H9 (cell line): ENCODE data around the gene RTN1. TPM values are rescaled to one million over a fixed set of nuclear protein-coding genes. Genes with fewer than 3 reads are reported as not detected.

Experiments used
- DNase-seq: peaks from one replicate; pipeline ENCODE4 v3.0.0-alpha.2; 2017
- H2AFZ ChIP-seq: one replicate; pipeline ENCODE4 v1.6.1; 2013; ENCODE audit warnings: mild to moderate bottlenecking, low read length, control low read depth, moderate library complexity
- H2AK5ac ChIP-seq: 2 replicates; pipeline ENCODE4 v1.6.1; 2013; ENCODE audit warnings: low read length, control low read depth, mixed read lengths; ENCODE audit not compliant: insufficient read length
- H2BK120ac ChIP-seq: one replicate; pipeline ENCODE4 v1.6.1; 2013; ENCODE audit warnings: low read depth, mild to moderate bottlenecking, low read length, control low read depth, inconsistent platforms; ENCODE audit not compliant: poor library complexity, severe bottlenecking
- H2BK12ac ChIP-seq: 2 replicates; pipeline ENCODE4 v1.6.1; 2013; ENCODE audit warnings: low read length, control low read depth, mixed read lengths, low read depth; ENCODE audit not compliant: insufficient read length
- H2BK15ac ChIP-seq: 2 replicates; pipeline ENCODE4 v1.6.1; 2013; ENCODE audit warnings: low read depth, low read length, control low read depth
- H2BK20ac ChIP-seq: one replicate; pipeline ENCODE4 v1.6.1; 2013; ENCODE audit warnings: low read depth, mild to moderate bottlenecking, low read length, control low read depth, inconsistent platforms; ENCODE audit not compliant: poor library complexity, severe bottlenecking
- H2BK5ac ChIP-seq: 2 replicates; pipeline ENCODE4 v1.6.1; 2013; ENCODE audit warnings: low read length, control low read depth, mixed read lengths; ENCODE audit not compliant: insufficient read length
- H3K14ac ChIP-seq: 2 replicates; pipeline ENCODE4 v1.6.1; 2013; ENCODE audit warnings: low read length, control low read depth; ENCODE audit not compliant: insufficient read depth
- H3K18ac ChIP-seq: 2 replicates; pipeline ENCODE4 v1.6.1; 2013; ENCODE audit warnings: low read depth, mild to moderate bottlenecking, mixed read lengths, low read length, control low read depth; ENCODE audit not compliant: insufficient read length
- H3K23ac ChIP-seq: 2 replicates; pipeline ENCODE4 v1.6.1; 2013; ENCODE audit warnings: low read length, control low read depth, mixed read lengths, low read depth; ENCODE audit not compliant: insufficient read length
- H3K23me2 ChIP-seq: 2 replicates; pipeline ENCODE4 v1.6.1; 2013; ENCODE audit warnings: low read depth, mild to moderate bottlenecking, mixed read lengths, low read length, control low read depth; ENCODE audit not compliant: insufficient read length, poor library complexity, severe bottlenecking
- H3K27ac ChIP-seq: 2 replicates; pipeline ENCODE4 v1.5.1; 2013; ENCODE audit warnings: low read length, control low read depth, mixed read lengths, low read depth; ENCODE audit not compliant: insufficient read length
- H3K27me3 ChIP-seq: 2 replicates; pipeline ENCODE4 v1.6.1; 2013; ENCODE audit warnings: low read length, control low read depth, inconsistent platforms; ENCODE audit not compliant: insufficient read depth
- H3K4ac ChIP-seq: 2 replicates; pipeline ENCODE4 v1.6.1; 2013; ENCODE audit warnings: low read depth, mild to moderate bottlenecking, control low read depth, inconsistent platforms, low read length, moderate library complexity
- H3K4me1 ChIP-seq: 2 replicates; pipeline ENCODE4 v1.6.1; 2013; ENCODE audit warnings: low read length, control low read depth, inconsistent platforms; ENCODE audit not compliant: insufficient read depth
- H3K4me2 ChIP-seq: 2 replicates; pipeline ENCODE4 v1.6.1; 2013; ENCODE audit warnings: low read length, control low read depth, mixed read lengths; ENCODE audit not compliant: insufficient read length, insufficient read depth
- H3K56ac ChIP-seq: 2 replicates; pipeline ENCODE4 v1.6.1; 2013; ENCODE audit warnings: low read depth, mild to moderate bottlenecking, mixed read lengths, low read length, control low read depth; ENCODE audit not compliant: insufficient read length
- H3K79me1 ChIP-seq: 2 replicates; pipeline ENCODE4 v1.6.1; 2013; ENCODE audit warnings: low read depth, mild to moderate bottlenecking, moderate library complexity, low read length, control low read depth, inconsistent platforms; ENCODE audit not compliant: insufficient read depth, poor library complexity, severe bottlenecking
- H3K79me2 ChIP-seq: 2 replicates; pipeline ENCODE4 v1.6.1; 2013; ENCODE audit warnings: low read length, control low read depth, inconsistent platforms; ENCODE audit not compliant: insufficient read depth
- H3K9ac ChIP-seq: 2 replicates; pipeline ENCODE4 v1.6.1; 2013; ENCODE audit warnings: low read length, control low read depth, mixed read lengths; ENCODE audit not compliant: insufficient read length; ENCODE audit errors: extremely low read depth
- H3K9me3 ChIP-seq: one replicate; pipeline ENCODE4 v1.6.1; 2013; ENCODE audit warnings: low read depth, low read length, inconsistent platforms; ENCODE audit not compliant: control insufficient read depth
- H3T11ph ChIP-seq: one replicate; pipeline ENCODE4 v1.6.1; 2013; ENCODE audit warnings: mild to moderate bottlenecking, low read length, control low read depth, inconsistent platforms
- H4K20me1 ChIP-seq: one replicate; pipeline ENCODE4 v1.6.1; 2013; ENCODE audit not compliant: control insufficient read depth, insufficient read length, insufficient read depth
- H4K5ac ChIP-seq: 2 replicates; pipeline ENCODE4 v1.6.1; 2013; ENCODE audit warnings: low read depth, mild to moderate bottlenecking, mixed read lengths, low read length, control low read depth; ENCODE audit not compliant: insufficient read length
- H4K8ac ChIP-seq: replicated peaks from 2 replicates; pipeline ENCODE4 v1.6.1; 2013; ENCODE audit warnings: low read length, control low read depth, mixed read lengths, low read depth; ENCODE audit not compliant: insufficient read length
- H4K91ac ChIP-seq: 2 replicates; pipeline ENCODE4 v1.6.1; 2013; ENCODE audit warnings: low read depth, mild to moderate bottlenecking, moderate library complexity, mixed read lengths, low read length, control low read depth; ENCODE audit not compliant: insufficient read length
- H3K27ac Mint-ChIP-seq, 3 experiments: 2 replicates in 2 of 3; 3 replicates in 1 of 3; pipeline ENCODE4 v1.8.0; 2020 to 2021; ENCODE audit warnings: mixed read lengths in 3 of 3, mild to moderate bottlenecking in 1 of 3, moderate library complexity in 1 of 3
- H3K27me3 Mint-ChIP-seq: 2 replicates; pipeline ENCODE4 v1.8.0; 2021; ENCODE audit warnings: low read depth, mild to moderate bottlenecking, moderate library complexity, mixed read lengths
- H3K36me3 Mint-ChIP-seq, 3 experiments: 2 replicates in 2 of 3; 3 replicates in 1 of 3; pipeline ENCODE4 v1.8.0; 2020 to 2021; ENCODE audit warnings: low read depth in 3 of 3, mixed read lengths in 3 of 3; ENCODE audit not compliant: insufficient read depth in 1 of 3
- H3K4me1 Mint-ChIP-seq, 2 experiments: 2 replicates each; pipeline ENCODE4 v1.8.0; 2020; ENCODE audit warnings: mixed read lengths in 2 of 2
- H3K4me3 Mint-ChIP-seq, 2 experiments: 2 replicates in 1 of 2; 3 replicates in 1 of 2; pipeline ENCODE4 v1.8.0; 2020 to 2021; ENCODE audit warnings: mild to moderate bottlenecking in 2 of 2, mixed read lengths in 2 of 2, moderate library complexity in 1 of 2
- H3K9me3 Mint-ChIP-seq, 2 experiments: 2 replicates in 1 of 2; 3 replicates in 1 of 2; pipeline ENCODE4 v1.8.0; 2020; ENCODE audit warnings: mild to moderate bottlenecking in 2 of 2, mixed read lengths in 2 of 2, moderate library complexity in 1 of 2
- WGBS: extraction: QIAGEN DNeasy Blood & Tissue Kit; methylation state at CpG from one replicate; pipeline ENCODE4 v1.1.7; 2013; ENCODE audit warnings: missing lambda C conversion rate, low lambda C conversion rate, mixed read lengths; ENCODE audit not compliant: insufficient read length; ENCODE audit errors: extremely low coverage; 5-methylcytosine and 5-hydroxymethylcytosine counted together
- total RNA-seq: library from RNA; stranded (reverse); gene quantifications from 2 replicates; pipeline ENCODE4 v1.2.1, GENCODE V29; 2021
- TF ChIP-seq, protein P1 (sequence below): fragments of 200-600 bp; sonication (generic); conservative IDR thresholded peaks from 3 replicates; pipeline ENCODE4 v1.8.0; 2021; ENCODE audit warnings: antibody characterized with exemption, mild to moderate bottlenecking

RTN1 gene
- total RNA-seq, 1 experiment from 2014 or later, result 1.8 TPM

DNA sequence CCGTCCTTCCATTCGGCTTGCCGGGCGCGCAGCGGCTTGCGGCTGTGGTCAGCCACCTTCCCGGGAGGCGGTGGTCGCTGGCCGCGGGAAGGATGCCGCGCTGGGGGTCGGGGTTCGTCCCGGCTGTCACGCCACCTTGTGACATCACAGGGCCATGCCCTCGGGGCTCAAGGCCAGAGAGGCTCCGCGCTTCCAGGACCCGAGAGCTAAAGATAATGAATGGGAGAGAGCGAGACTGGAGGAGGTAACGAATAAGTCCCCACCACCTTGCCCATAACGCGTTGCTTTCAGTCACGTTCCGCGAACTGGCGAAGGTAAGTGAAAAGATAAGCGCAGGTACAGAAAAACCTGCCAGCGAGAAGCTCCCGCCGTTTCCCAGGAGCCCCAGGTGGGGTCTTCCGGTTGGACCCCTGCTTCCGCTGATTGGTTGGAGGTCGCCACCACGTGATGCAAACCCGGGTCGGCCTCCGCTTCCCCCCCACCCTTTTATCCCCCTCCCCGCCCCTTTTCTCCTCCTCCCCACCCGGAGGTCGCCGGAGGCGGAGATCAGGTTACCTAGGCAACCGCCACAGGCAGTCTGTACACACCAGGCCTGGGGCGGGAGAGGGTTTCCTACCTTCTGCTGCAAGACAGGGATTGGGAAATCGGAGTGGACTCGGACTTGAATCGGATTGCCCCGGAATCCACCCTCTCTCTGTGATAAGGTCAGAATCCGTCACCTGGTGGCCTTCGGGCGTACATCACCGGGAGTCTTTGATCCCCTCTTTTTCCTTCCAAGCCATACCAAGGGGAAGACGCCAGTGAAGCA, 49.2 kb upstream of the RTN1 start, which contains the start of gene LRRC9:
Gene LRRC9, plus strand, starts transcription at position 575 of the 808 bp plus-strand sequence.
- Histone ChIP-seq H2BK15ac (no peak within 1 kb of the TSS), H3K79me2 (no peaks in the 10 kb centered on the region), H2BK120ac (peak within 1 kb of the TSS; percentile 84), H3K79me1 (no peaks in the 10 kb centered on the region), H3K27ac (peak within 1 kb of the TSS; percentile 89), H3K4ac (no peak within 1 kb of the TSS; the same call in 1 of the 2 replicates), H4K5ac (peak within 1 kb of the TSS; percentile 49), H3K4me1 (no peaks in the 10 kb centered on the region), H3K9ac (peak within 1 kb of the TSS; percentile 64), H4K20me1 (no peaks in the 10 kb centered on the region), H3K18ac (peak within 1 kb of the TSS; percentile 92), H2AK5ac (no peak within 1 kb of the TSS), H3K23me2 (peaks cover 8% of the 10 kb centered on the region), H3K14ac (peak within 1 kb of the TSS; percentile 80), H3K56ac (no peak within 1 kb of the TSS), H3K9me3 (no peaks in the 10 kb centered on the region), H2BK20ac (no peak within 1 kb of the TSS), H3T11ph (peak within 1 kb of the TSS; percentile 13), H3K4me2 (peak within 1 kb of the TSS; percentile 92), H2AFZ (peak within 1 kb of the TSS; percentile 41), H4K8ac (no peak within 1 kb of the TSS), H3K23ac (no peak within 1 kb of the TSS), H4K91ac (no peak within 1 kb of the TSS), H2BK12ac (peak within 1 kb of the TSS; percentile 87), H3K27me3 (no peaks in the 10 kb centered on the region), H2BK5ac (peak within 1 kb of the TSS; percentile 32)
- TF ChIP-seq, protein P1, sequence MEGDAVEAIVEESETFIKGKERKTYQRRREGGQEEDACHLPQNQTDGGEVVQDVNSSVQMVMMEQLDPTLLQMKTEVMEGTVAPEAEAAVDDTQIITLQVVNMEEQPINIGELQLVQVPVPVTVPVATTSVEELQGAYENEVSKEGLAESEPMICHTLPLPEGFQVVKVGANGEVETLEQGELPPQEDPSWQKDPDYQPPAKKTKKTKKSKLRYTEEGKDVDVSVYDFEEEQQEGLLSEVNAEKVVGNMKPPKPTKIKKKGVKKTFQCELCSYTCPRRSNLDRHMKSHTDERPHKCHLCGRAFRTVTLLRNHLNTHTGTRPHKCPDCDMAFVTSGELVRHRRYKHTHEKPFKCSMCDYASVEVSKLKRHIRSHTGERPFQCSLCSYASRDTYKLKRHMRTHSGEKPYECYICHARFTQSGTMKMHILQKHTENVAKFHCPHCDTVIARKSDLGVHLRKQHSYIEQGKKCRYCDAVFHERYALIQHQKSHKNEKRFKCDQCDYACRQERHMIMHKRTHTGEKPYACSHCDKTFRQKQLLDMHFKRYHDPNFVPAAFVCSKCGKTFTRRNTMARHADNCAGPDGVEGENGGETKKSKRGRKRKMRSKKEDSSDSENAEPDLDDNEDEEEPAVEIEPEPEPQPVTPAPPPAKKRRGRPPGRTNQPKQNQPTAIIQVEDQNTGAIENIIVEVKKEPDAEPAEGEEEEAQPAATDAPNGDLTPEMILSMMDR, result peak; percentile 19; the same call in 1 of the 3 replicates
- Mint-ChIP-seq H3K27me3 (peaks cover 2% of the 10 kb centered on the region), H3K27ac (peak within 1 kb of the TSS; percentile 86 to 99 (median 99)), H3K36me3 (peaks cover 4 to 17% (median 5%) of the 10 kb centered on the region in 3 experiments; a peak in 6 of 7 replicates), H3K9me3 (peaks cover 0 to 2% of the 10 kb centered on the region in 2 experiments; a peak in 1 of 5 replicates), H3K4me1 (peaks cover 11 to 14% of the 10 kb centered on the region in 2 experiments), H3K4me3 (peak within 1 kb of the TSS; percentile 81 to 88)
- WGBS, result no CpG with 5 or more reads among the region's 57 CpGs
- DNase-seq, result peak; percentile 98
